HepG2 (cell line): Measurements from ENCODE around the gene HOXA9. TPM values are rescaled to one million over a fixed set of nuclear protein-coding genes. Genes with fewer than 3 reads are reported as not detected.
A peak's percentile ranks its signal among the peaks of the same experiment; 100 is the strongest.

Source experiments
- ATAC-seq: fragments of 200-7000 bp; cut with Tn5 transposase; 3 replicates; pipeline ENCODE4 v1.9.1; 2020; ENCODE audit warnings: mild to moderate bottlenecking, moderate library complexity
- BruUV-seq: library from RNA; stranded (reverse); fragments of 400-500 nt; replicated peaks from 2 replicates; lab custom pipeline; 2021; lab: Mats Ljungman, UMichigan
- CTCF ChIA-PET: fragments of 300-600 bp; formaldehyde crosslinking; extraction: SDS; loops from one replicate; lab custom pipeline; 2021; ENCODE audit warnings: low total read pairs, inconsistent platforms, low intra/inter-chr PET ratio; lab: Yijun Ruan, JAX
- POLR2A ChIA-PET: fragments of 350-600 bp; sonication (Branson Sonifier 250); formaldehyde crosslinking; loops from one replicate; lab custom pipeline; 2020; ENCODE audit warnings: antibody characterized with exemption, inconsistent platforms; lab: Yijun Ruan, JAX
- DNase-seq: peaks from one replicate; pipeline ENCODE4 v3.0.0-alpha.2; 2015; ENCODE audit warnings: low spot score
- FAIRE-seq: peaks from 3 replicates; lab custom pipeline; 2011; peaks lifted over from hg19 to GRCh38; lab: Jason Lieb, UNC
- H2AFZ ChIP-seq: one replicate; pipeline ENCODE4 v1.6.1; 2011; ENCODE audit warnings: low read length, inconsistent platforms
- H3K27ac ChIP-seq: fragments of 300-600 bp; 3 replicates; pipeline ENCODE4 v1.8.0; 2011; ENCODE audit warnings: mixed run types, mild to moderate bottlenecking, mixed read lengths, low read length, inconsistent platforms; ENCODE audit not compliant: insufficient read depth; ENCODE audit errors: extremely low read length
- H3K27me3 ChIP-seq, 2 experiments: fragments of 200-600 bp in 1 of 2; 2 replicates in 1 of 2; 3 replicates in 1 of 2; pipeline versions ENCODE4 v1.6.0 to v1.8.0; 2011; ENCODE audit warnings: low read length in 2 of 2, mild to moderate bottlenecking in 2 of 2, moderate library complexity in 2 of 2, inconsistent platforms in 1 of 2; ENCODE audit not compliant: insufficient read depth in 2 of 2, control insufficient read depth in 1 of 2
- H3K36me3 ChIP-seq, 2 experiments: fragments of 200-600 bp in 1 of 2; replicated peaks in 1 of 2; 2 replicates in 1 of 2; 3 replicates in 1 of 2; pipeline versions ENCODE4 v1.5.1 to v1.8.0; 2011; ENCODE audit warnings: low read length in 2 of 2, inconsistent platforms in 1 of 2; ENCODE audit not compliant: insufficient read depth in 2 of 2, control insufficient read depth in 1 of 2
- H3K4me1 ChIP-seq: 2 replicates; pipeline ENCODE4 v1.5.1; 2012; ENCODE audit warnings: low read length, inconsistent platforms; ENCODE audit not compliant: insufficient read depth
- H3K4me2 ChIP-seq: 2 replicates; pipeline ENCODE4 v1.6.0; 2011; ENCODE audit warnings: low read depth, low read length, inconsistent platforms
- H3K4me3 ChIP-seq, 3 experiments: fragments of 200-600 bp in 1 of 3; sonication (generic), shearing (Covaris generic) in 1 of 3; replicated peaks in 1 of 3; 2 replicates each; pipeline ENCODE4 v1.5.1; 2011 to 2016; ENCODE audit warnings: low read length in 3 of 3, inconsistent platforms in 2 of 3, low read depth in 2 of 3, mild to moderate bottlenecking in 2 of 3, control low read depth in 1 of 3, mixed read lengths in 1 of 3; ENCODE audit not compliant: insufficient read depth in 1 of 3
- H3K79me2 ChIP-seq: one replicate; pipeline ENCODE4 v1.6.1; 2011; ENCODE audit warnings: low read length, inconsistent platforms; ENCODE audit not compliant: insufficient read depth
- H3K9ac ChIP-seq: 2 replicates; pipeline ENCODE4 v1.6.0; 2011; ENCODE audit warnings: mild to moderate bottlenecking, low read depth, low read length, inconsistent platforms; ENCODE audit not compliant: insufficient read depth
- H3K9me3 ChIP-seq: 2 replicates; pipeline ENCODE4 v1.5.1; 2012; ENCODE audit warnings: mild to moderate bottlenecking, low read length
- H4K20me1 ChIP-seq: 2 replicates; pipeline ENCODE4 v1.6.0; 2011; ENCODE audit warnings: inconsistent platforms, mild to moderate bottlenecking, low read length, moderate library complexity; ENCODE audit not compliant: insufficient read depth
- HNRNPLL ChIP-seq: fragments of 200-400 bp; formaldehyde crosslinking; IDR thresholded peaks from 2 replicates; pipeline ENCODE4 v1.6.1; 2017; ENCODE audit warnings: mild to moderate bottlenecking, low read depth, low read length; ENCODE audit not compliant: poor library complexity, severe bottlenecking
- MEIS1 ChIP-seq: sonication (generic); formaldehyde crosslinking; IDR thresholded peaks from 2 replicates; pipeline ENCODE4 v1.9.0; 2021; ENCODE audit warnings: mild to moderate bottlenecking, missing genetic modification reagents, moderate library complexity, borderline replicate concordance
- MEIS2 ChIP-seq: sonication (generic); formaldehyde crosslinking; IDR thresholded peaks from 2 replicates; pipeline ENCODE4 v1.9.0; 2021; ENCODE audit warnings: mild to moderate bottlenecking, missing genetic modification reagents
- MTF2 ChIP-seq: sonication (generic); formaldehyde crosslinking; IDR thresholded peaks from 2 replicates; pipeline ENCODE4 v1.5.0; 2020; ENCODE audit warnings: missing genetic modification reagents, borderline replicate concordance
- ONECUT2 ChIP-seq: sonication (generic); formaldehyde crosslinking; IDR thresholded peaks from 2 replicates; pipeline ENCODE4 v1.4.0; 2020; ENCODE audit warnings: missing genetic modification reagents
- RBM39 ChIP-seq: fragments of 200-400 bp; formaldehyde crosslinking; IDR thresholded peaks from one replicate; pipeline ENCODE4 v1.6.1; 2018; ENCODE audit warnings: antibody characterized with exemption, mild to moderate bottlenecking, low read depth, low read length; ENCODE audit not compliant: poor library complexity, severe bottlenecking
- SALL2 ChIP-seq: sonication (generic); formaldehyde crosslinking; IDR thresholded peaks from 2 replicates; pipeline ENCODE4 v1.8.1; 2023; ENCODE audit warnings: mild to moderate bottlenecking, missing genetic modification reagents, inconsistent platforms
- SP5 ChIP-seq: IDR thresholded peaks from 2 replicates; pipeline ENCODE4 v1.6.1; 2016; ENCODE audit warnings: low read depth, borderline replicate concordance
- STAG1 ChIP-seq: sonication (generic); formaldehyde crosslinking; IDR thresholded peaks from 2 replicates; pipeline ENCODE4 v1.4.0; 2020; ENCODE audit warnings: missing genetic modification reagents
- ZNF382 ChIP-seq: sonication (generic); formaldehyde crosslinking; IDR thresholded peaks from 2 replicates; pipeline ENCODE4 v1.5.0; 2020; ENCODE audit warnings: missing genetic modification reagents, mild to moderate bottlenecking, borderline replicate concordance
- ZNF501 ChIP-seq: sonication (generic); formaldehyde crosslinking; IDR thresholded peaks from 2 replicates; pipeline ENCODE4 v1.5.1; 2020; ENCODE audit warnings: mild to moderate bottlenecking, moderate library complexity, missing genetic modification reagents
- ZNF556 ChIP-seq: sonication (generic); formaldehyde crosslinking; IDR thresholded peaks from 2 replicates; pipeline ENCODE4 v1.4.0; 2020; ENCODE audit warnings: mild to moderate bottlenecking, missing genetic modification reagents, borderline replicate concordance
- ZNF878 ChIP-seq: sonication (generic); formaldehyde crosslinking; IDR thresholded peaks from 2 replicates; pipeline ENCODE4 v1.8.1; 2023; ENCODE audit warnings: mild to moderate bottlenecking, missing genetic modification reagents, moderate library complexity
- WGBS: methylation state at CpG from one replicate; pipeline ENCODE4 v1.1.6; 2017; ENCODE audit warnings: low lambda C conversion rate; 5-methylcytosine and 5-hydroxymethylcytosine counted together
- in situ Hi-C: cut with HindIII; loops from 2 replicates; pipeline ENCODE4 v1.10.0; 2017; ENCODE audit warnings: low pct_unique_long_range_greater_than_20kb; ENCODE audit not compliant: extremely low pct_ligation_motif_present
- intact Hi-C: fragments of 100-400 bp; cut with micrococcal nuclease; formaldehyde crosslinking; loops from one replicate; pipeline ENCODE4 v1.10.0; 2022; ENCODE audit not compliant: unreplicated experiment
- polyA plus RNA-seq, 8 experiments: library from polyadenylated mRNA; depleted of rRNA in 3 of 8; stranded (reverse) in 7 of 8; unstranded in 1 of 8; fragments of >200 nt; fragmentation: Illumina TruSeq in 4 of 8; extraction: Trizol in 4 of 8; gene quantifications; 2 replicates each; pipeline versions ENCODE4 v1.2.1 to v1.2.3, GENCODE V29; 2011 to 2016; ENCODE audit warnings: low read depth in 4 of 8, missing spikeins in 1 of 8, mixed read lengths in 1 of 8; ENCODE audit not compliant: insufficient read depth in 1 of 8
- total RNA-seq, 5 experiments: library from RNA; depleted of rRNA; stranded (reverse); fragments of >200 nt; fragmentation: Illumina TruSeq; extraction: Trizol; gene quantifications; 2 replicates each; pipeline ENCODE4 v1.2.3, GENCODE V29; 2016; ENCODE audit warnings: low read depth in 1 of 5
- TF ChIP-seq, protein P1 (sequence below), 2 experiments: sonication (generic) in 1 of 2; formaldehyde crosslinking in 1 of 2; IDR thresholded peaks; 2 replicates each; pipeline versions ENCODE4 v1.4.0 to v1.6.1; 2018 to 2020; ENCODE audit warnings: missing genetic modification reagents in 2 of 2, borderline replicate concordance in 1 of 2, low read depth in 1 of 2, mild to moderate bottlenecking in 1 of 2, missing biosample characterization in 1 of 2

HOXA9 gene
- total and polyA plus RNA-seq, 2 of the 13 experiments (the other 11 are each of a cell fraction or from before 2014, with no cell fraction given) = not detected

DNA sequence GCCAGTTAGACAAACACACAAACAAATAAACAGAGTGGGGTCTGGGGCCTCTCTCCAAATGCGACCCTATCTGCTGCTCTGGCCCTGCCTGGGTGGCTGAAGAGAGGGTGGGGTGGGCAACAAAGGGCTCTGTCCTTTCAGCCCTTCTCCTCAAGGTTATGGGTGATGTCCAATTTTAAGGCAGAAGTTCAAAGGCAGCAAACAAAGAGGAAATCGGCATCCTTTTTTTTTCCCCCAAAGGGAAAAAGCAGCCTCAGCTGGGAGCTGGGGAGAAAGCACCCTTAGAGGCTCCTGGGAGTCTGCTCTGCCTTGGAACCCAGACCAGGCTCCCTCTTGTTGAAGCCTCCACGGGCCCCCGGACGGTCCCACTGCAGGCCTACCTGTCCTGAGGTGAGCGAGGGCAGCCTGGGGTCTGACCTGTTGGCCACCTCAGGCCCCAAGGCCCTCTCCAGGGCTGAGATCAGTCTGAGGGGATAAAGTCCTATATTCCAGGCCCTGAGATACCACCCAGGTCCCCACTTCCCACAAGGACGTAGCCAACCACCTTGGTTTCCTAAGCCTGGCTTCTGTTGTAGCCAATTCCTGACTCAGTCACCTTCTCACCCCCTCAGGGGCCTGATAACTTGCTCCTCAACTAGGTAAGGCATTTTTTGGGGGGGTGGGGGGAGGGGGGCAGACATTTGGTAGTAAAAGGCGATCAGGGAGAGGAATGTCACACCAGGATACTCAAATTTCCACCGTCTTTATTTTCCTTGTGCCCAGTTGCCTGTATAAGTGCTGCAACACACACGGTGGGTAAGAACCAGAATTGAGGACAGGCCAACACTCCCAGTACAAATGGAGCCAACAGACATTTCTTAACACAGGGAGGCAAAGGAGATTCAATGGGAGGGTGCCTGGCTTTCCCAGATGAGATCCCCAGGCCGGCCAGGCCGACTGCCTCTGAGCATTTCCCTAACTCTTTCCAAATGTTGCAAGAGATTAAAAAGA lies 15.4 kb upstream of the HOXA9 start (continued):
- no peak for TF ChIP-seq SALL2

DNA sequence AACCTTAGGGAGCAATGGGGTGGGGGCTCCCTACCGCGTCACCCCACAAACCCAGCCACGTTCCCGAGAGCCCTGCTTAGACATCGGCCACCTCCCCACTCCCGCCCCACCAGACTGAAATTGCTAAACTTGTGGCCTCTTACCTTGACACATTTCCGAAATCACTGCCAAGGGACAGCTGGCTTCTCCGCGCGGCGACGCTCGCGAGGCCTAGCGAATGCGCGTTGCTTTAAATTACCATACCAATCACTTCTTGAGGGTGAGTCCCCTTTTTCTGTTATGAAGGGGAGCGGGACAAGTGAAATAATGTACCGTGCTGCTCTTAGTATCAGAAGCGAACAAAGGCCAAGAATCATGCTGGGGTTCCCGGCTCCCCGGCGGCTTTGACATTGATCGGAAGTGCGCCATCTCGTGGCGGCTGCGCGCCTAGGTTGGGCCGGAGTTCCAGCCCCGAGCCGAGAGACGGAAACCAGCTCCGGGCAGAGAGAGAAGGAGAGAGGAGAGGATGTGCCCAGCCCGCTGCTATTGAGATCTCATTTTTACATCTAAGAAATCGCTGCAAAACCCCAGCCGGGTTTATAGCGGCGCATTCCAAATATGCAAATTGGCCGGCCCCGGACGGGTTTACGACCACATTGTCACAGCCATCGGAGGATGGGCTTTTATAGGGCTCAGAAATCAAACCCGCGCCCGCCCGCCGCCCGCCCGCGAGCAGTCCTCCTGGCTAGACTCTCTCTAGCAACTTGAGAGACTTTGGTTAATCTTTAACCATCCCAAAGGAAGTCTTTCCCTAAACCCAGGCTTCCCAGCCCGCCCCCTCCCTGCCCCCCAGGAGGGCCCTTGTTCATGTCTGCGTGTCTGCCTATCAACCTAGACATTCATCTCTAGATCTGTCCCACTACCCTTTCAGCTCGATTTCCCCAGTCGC lies 14.4 kb upstream of the HOXA9 start:
- no peaks in the 10 kb centered on the region for H3K9me3 ChIP-seq
- no TSS peak for BruUV-seq
- ATAC-seq (peak; percentile 79), DNase-seq (peak; percentile 41), FAIRE-seq (no peak)
- intact Hi-C loops = no loop called here
- peak overlapping the region; percentile 17; the same call in 1 of the 2 replicates for H3K9ac ChIP-seq
- ChIA-PET POLR2A (no interaction called here), CTCF (no interaction called here)
- no peak overlapping the region for H2AFZ ChIP-seq
- H3K4me3 ChIP-seq = peak overlapping the region in 2 of 3 experiments; percentile 40 to 62; a peak in 4 of 6 replicates
- WGBS = 14% methylated on average over 41 of the region's 56 CpGs
- H3K4me1 ChIP-seq = peaks cover 34% of the 10 kb centered on the region
- peaks cover 15 to 87% of the 10 kb centered on the region in 2 experiments for H3K27me3 ChIP-seq
- no peaks in the 10 kb centered on the region for H3K36me3 ChIP-seq
- no peak overlapping the region for H3K27ac ChIP-seq
- in situ Hi-C loops = no loop called here
- peaks cover 2% of the 10 kb centered on the region; the same call in 1 of the 2 replicates for H4K20me1 ChIP-seq
- H3K79me2 ChIP-seq = no peaks in the 10 kb centered on the region
- peak overlapping the region; percentile 83 for H3K4me2 ChIP-seq
- TF ChIP-seq SP5 (no peak), HNRNPLL (peak; percentile 26), ZNF501 (CRISPR knock-in tag) (peak; percentile 43; the same call in 1 of the 2 replicates), STAG1 (CRISPR knock-in tag) (0 out of 2 replicates have a peak, but pooled peaks have one; percentile 11), ZNF382 (CRISPR knock-in tag) (no peak), MEIS1 (peak; percentile 54; the same call in 1 of the 2 replicates), ZNF556 (CRISPR knock-in tag) (0 out of 2 replicates have a peak, but pooled peaks have one; percentile 35), MTF2 (peak; percentile 87; the same call in 1 of the 2 replicates), MEIS2 (peak; percentile 49; the same call in 1 of the 2 replicates), ONECUT2 (CRISPR knock-in tag) (0 out of 2 replicates have a peak, but pooled peaks have one; percentile 41), ZNF878 (CRISPR knock-in tag) (0 out of 2 replicates have a peak, but pooled peaks have one; percentile 61), RBM39 (peak; percentile 30)
- TF ChIP-seq, protein P1, sequence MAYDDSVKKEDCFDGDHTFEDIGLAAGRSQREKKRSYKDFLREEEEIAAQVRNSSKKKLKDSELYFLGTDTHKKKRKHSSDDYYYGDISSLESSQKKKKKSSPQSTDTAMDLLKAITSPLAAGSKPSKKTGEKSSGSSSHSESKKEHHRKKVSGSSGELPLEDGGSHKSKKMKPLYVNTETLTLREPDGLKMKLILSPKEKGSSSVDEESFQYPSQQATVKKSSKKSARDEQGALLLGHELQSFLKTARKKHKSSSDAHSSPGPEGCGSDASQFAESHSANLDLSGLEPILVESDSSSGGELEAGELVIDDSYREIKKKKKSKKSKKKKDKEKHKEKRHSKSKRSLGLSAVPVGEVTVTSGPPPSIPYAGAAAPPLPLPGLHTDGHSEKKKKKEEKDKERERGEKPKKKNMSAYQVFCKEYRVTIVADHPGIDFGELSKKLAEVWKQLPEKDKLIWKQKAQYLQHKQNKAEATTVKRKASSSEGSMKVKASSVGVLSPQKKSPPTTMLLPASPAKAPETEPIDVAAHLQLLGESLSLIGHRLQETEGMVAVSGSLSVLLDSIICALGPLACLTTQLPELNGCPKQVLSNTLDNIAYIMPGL (CRISPR knock-in tag; IDR thresholded peaks at IDR 0.05; ENCODE audit: borderline replicate concordance in 1 of 2, low read depth in 1 of 2) = peak; percentile 58 to 75; a peak in 2 of 4 replicates
